Neuronal stem cell (in vitro differentiated cells): ENCODE measurements around the gene MAPK1.
"Not testable (repeated sequence)": the region's sequence is repeated elsewhere in the genome, so short reads cannot be mapped to it uniquely, and the experiment has no call there.

Experiments used
- DNase-seq: peaks from one replicate; pipeline ENCODE4 v3.0.0-alpha.2; 2013; ENCODE audit warnings: low spot score
- H2AFZ ChIP-seq: one replicate; pipeline ENCODE4 v1.6.1; 2013; ENCODE audit warnings: mild to moderate bottlenecking, low read length, inconsistent platforms
- H2AK5ac ChIP-seq: 2 replicates; pipeline ENCODE4 v1.6.1; 2013; ENCODE audit warnings: low read depth, mild to moderate bottlenecking, inconsistent platforms, low read length, moderate library complexity, mixed read lengths
- H2BK120ac ChIP-seq: 2 replicates; pipeline ENCODE4 v1.6.1; 2013; ENCODE audit warnings: low read depth, mild to moderate bottlenecking, inconsistent platforms, low read length, moderate library complexity, mixed read lengths
- H2BK12ac ChIP-seq: one replicate; pipeline ENCODE4 v1.6.1; 2013; ENCODE audit warnings: low read length, inconsistent platforms
- H2BK15ac ChIP-seq: 2 replicates; pipeline ENCODE4 v1.6.1; 2013; ENCODE audit warnings: mild to moderate bottlenecking, low read length, inconsistent platforms, mixed read lengths
- H2BK5ac ChIP-seq: one replicate; pipeline ENCODE4 v1.6.1; 2013; ENCODE audit warnings: inconsistent platforms, mild to moderate bottlenecking, low read length, moderate library complexity
- H3K14ac ChIP-seq: one replicate; pipeline ENCODE4 v1.6.1; 2013; ENCODE audit warnings: low read length, inconsistent platforms
- H3K18ac ChIP-seq: 2 replicates; pipeline ENCODE4 v1.6.1; 2013; ENCODE audit warnings: low read length, inconsistent platforms
- H3K23ac ChIP-seq: 2 replicates; pipeline ENCODE4 v1.6.1; 2013; ENCODE audit warnings: low read depth, mild to moderate bottlenecking, mixed read lengths, low read length, inconsistent platforms; ENCODE audit not compliant: poor library complexity
- H3K27ac ChIP-seq: replicated peaks from 3 replicates; pipeline ENCODE4 v1.5.1; 2013; ENCODE audit warnings: low read length, inconsistent platforms
- H3K27me3 ChIP-seq, 3 experiments: 2 replicates each; pipeline ENCODE4 v1.6.1; 2013; ENCODE audit warnings: low read length in 3 of 3, mild to moderate bottlenecking in 2 of 3, inconsistent platforms in 1 of 3, low read depth in 1 of 3, mixed read lengths in 1 of 3, moderate library complexity in 1 of 3; ENCODE audit not compliant: control insufficient read depth in 3 of 3, insufficient read depth in 3 of 3
- H3K36me3 ChIP-seq, 2 donors: replicated peaks in 1 of 2; 2 replicates each; pipeline ENCODE4 v1.6.1; 2013; ENCODE audit warnings: low read length in 2 of 2; ENCODE audit not compliant: control insufficient read depth in 2 of 2, insufficient read depth in 2 of 2
- H3K4ac ChIP-seq: 2 replicates; pipeline ENCODE4 v1.6.1; 2013; ENCODE audit warnings: inconsistent platforms, mild to moderate bottlenecking, low read length, moderate library complexity
- H3K4me1 ChIP-seq, 2 donors: 1 replicate in 1 of 2; 2 replicates in 1 of 2; pipeline ENCODE4 v1.6.1; 2013; ENCODE audit warnings: low read length in 2 of 2, low read depth in 1 of 2; ENCODE audit not compliant: control insufficient read depth in 2 of 2, insufficient read depth in 1 of 2
- H3K4me2 ChIP-seq: one replicate; pipeline ENCODE4 v1.6.1; 2013; ENCODE audit warnings: mild to moderate bottlenecking, low read length, inconsistent platforms; ENCODE audit not compliant: insufficient read depth, poor library complexity, severe bottlenecking
- H3K4me3 ChIP-seq, 2 donors: 2 replicates each; pipeline ENCODE4 v1.5.1; 2013; ENCODE audit warnings: low read length in 2 of 2, mild to moderate bottlenecking in 2 of 2, inconsistent platforms in 1 of 2, moderate library complexity in 1 of 2
- H3K79me1 ChIP-seq: one replicate; pipeline ENCODE4 v1.6.1; 2013; ENCODE audit warnings: low read depth, mild to moderate bottlenecking, inconsistent platforms, low read length, moderate library complexity
- H3K9ac ChIP-seq: one replicate; pipeline ENCODE4 v1.6.1; 2013; ENCODE audit warnings: mild to moderate bottlenecking, low read depth, low read length, inconsistent platforms; ENCODE audit not compliant: poor library complexity
- H3K9me3 ChIP-seq, 2 donors: replicated peaks in 1 of 2; 2 replicates each; pipeline versions ENCODE3 to v1.6.1; 2013; ENCODE audit warnings: low read length in 2 of 2, mild to moderate bottlenecking in 2 of 2, inconsistent platforms in 1 of 2, low read depth in 1 of 2, mixed read lengths in 1 of 2, moderate library complexity in 1 of 2; ENCODE audit not compliant: control insufficient read depth in 2 of 2, insufficient read depth in 1 of 2
- H4K8ac ChIP-seq: one replicate; pipeline ENCODE4 v1.6.1; 2013; ENCODE audit warnings: low read depth, mild to moderate bottlenecking, inconsistent platforms, low read length, moderate library complexity
- H4K91ac ChIP-seq: one replicate; pipeline ENCODE4 v1.6.1; 2013; ENCODE audit warnings: low read length, low read depth, mild to moderate bottlenecking, inconsistent platforms; ENCODE audit not compliant: poor library complexity
- whole genome bisulfite sequencing, 2 donors: extraction: QIAGEN DNeasy Blood & Tissue Kit; methylation state at CpG; one replicate each; pipeline ENCODE4 v1.1.7; 2013; ENCODE audit warnings: missing lambda C conversion rate in 2 of 2, mixed read lengths in 1 of 2; ENCODE audit not compliant: insufficient read length in 2 of 2, insufficient replicate concordance in 1 of 2; ENCODE audit errors: extremely low coverage in 2 of 2; 5-methylcytosine and 5-hydroxymethylcytosine counted together

MAPK1 gene

GRCh38 chr22:21718499-21718898 is 148.9 kb downstream of the MAPK1 start:
- H3K4me3 ChIP-seq: no peak overlapping the region
- H3K23ac ChIP-seq: no peak overlapping the region
- peaks cover 0 to 12% of the 10 kb centered on the region in 2 donors for H3K36me3 ChIP-seq
- H4K8ac ChIP-seq: no peak overlapping the region
- no peak overlapping the region for H3K14ac ChIP-seq
- no peaks in the 10 kb centered on the region for H3K9me3 ChIP-seq
- H2BK5ac ChIP-seq: no peak overlapping the region
- H3K4ac ChIP-seq: no peak overlapping the region
- H3K27ac ChIP-seq: no peak overlapping the region
- H2BK12ac ChIP-seq: no peak overlapping the region
- WGBS, 2 donors: no CpG with 5 or more reads among the region's 4 CpGs
- H2BK15ac ChIP-seq: no peak overlapping the region
- no peak overlapping the region for H3K4me2 ChIP-seq
- H2AK5ac ChIP-seq: no peak overlapping the region
- H3K27me3 ChIP-seq: no peaks in the 10 kb centered on the region
- no peaks in the 10 kb centered on the region for H3K4me1 ChIP-seq
- H3K79me1 ChIP-seq: peaks cover 6% of the 10 kb centered on the region
- no peak overlapping the region for H3K9ac ChIP-seq
- no peak overlapping the region for H4K91ac ChIP-seq
- DNase-seq: no peak
- no peak overlapping the region for H2BK120ac ChIP-seq
- H3K18ac ChIP-seq: no peak overlapping the region
- no peak overlapping the region for H2AFZ ChIP-seq

DNA sequence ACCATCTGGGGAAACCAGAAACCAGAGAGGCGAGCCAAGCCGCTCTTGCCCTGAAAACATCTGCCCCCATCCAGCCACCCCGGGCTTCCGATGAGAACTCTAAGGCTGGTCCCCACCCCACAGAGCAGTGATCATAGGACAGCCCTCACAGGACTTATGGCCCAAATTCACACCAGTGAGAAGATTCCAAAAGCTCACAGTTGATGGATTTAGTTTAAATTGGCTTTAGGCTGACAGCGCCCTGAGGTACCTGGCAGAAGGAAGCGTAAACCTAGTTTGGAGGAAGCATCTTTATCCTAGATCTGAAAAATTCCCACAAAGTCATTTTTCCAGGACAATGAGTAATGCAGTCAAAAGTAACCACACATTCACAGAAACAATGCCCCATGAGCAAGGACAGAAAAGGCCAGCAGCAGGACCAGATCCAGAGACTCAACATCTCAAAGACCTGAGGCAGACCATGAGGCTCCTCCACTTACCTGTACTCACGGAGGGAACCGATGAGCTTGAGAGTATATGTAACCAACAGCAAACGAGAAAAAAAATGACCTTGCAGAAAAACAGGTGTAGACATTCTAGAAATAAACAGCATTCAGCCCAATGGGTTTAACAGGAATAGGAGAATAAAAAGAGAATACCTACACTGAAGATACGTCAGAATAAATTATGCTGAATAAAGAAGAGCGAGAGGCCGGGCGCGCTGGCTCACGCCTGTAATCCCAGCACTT is 150.9 kb downstream of the MAPK1 start:
- not testable (repeated sequence) for H3K14ac ChIP-seq, H2BK5ac ChIP-seq, H3K4me2 ChIP-seq, H3K4me3 ChIP-seq, H3K9ac ChIP-seq, H2AK5ac ChIP-seq, H3K4ac ChIP-seq, H3K27ac ChIP-seq, H2BK120ac ChIP-seq, H3K9me3 ChIP-seq, H3K27me3 ChIP-seq, H2AFZ ChIP-seq, H3K4me1 ChIP-seq, H2BK15ac ChIP-seq, H3K23ac ChIP-seq, H3K79me1 ChIP-seq, H3K18ac ChIP-seq, H4K8ac ChIP-seq, H4K91ac ChIP-seq, DNase-seq, H2BK12ac ChIP-seq
- WGBS, 2 donors: no CpG with 5 or more reads among the region's 15 CpGs
- H3K36me3 ChIP-seq: peaks cover 0 to 12% of the 10 kb centered on the region in 2 donors

GRCh38 chr22:21714786-21715185 is 152.7 kb downstream of the MAPK1 start:
- H3K9ac ChIP-seq: no peak overlapping the region
- H3K79me1 ChIP-seq: peaks cover 5% of the 10 kb centered on the region
- H2BK120ac ChIP-seq: no peak overlapping the region
- DNase-seq: no peak
- H4K91ac ChIP-seq: no peak overlapping the region
- H3K4ac ChIP-seq: no peak overlapping the region
- no peaks in the 10 kb centered on the region for H3K9me3 ChIP-seq
- H3K36me3 ChIP-seq: peaks cover 8 to 26% of the 10 kb centered on the region in 2 donors
- H2BK5ac ChIP-seq: peak overlapping the region; percentile 87
- H3K4me1 ChIP-seq: peaks cover 0 to 1% of the 10 kb centered on the region in 2 donors
- H4K8ac ChIP-seq: no peak overlapping the region
- H3K27me3 ChIP-seq: no peaks in the 10 kb centered on the region
- no peak overlapping the region for H3K18ac ChIP-seq
- H3K4me2 ChIP-seq: peak overlapping the region; percentile 11
- no peak overlapping the region for H2BK15ac ChIP-seq
- no CpG with 5 or more reads among the region's 3 CpGs for WGBS, 2 donors
- no peak overlapping the region for H3K27ac ChIP-seq
- H2BK12ac ChIP-seq: no peak overlapping the region
- no peak overlapping the region for H3K4me3 ChIP-seq
- peak overlapping the region; percentile 99 for H3K23ac ChIP-seq
- H2AFZ ChIP-seq: no peak overlapping the region
- H3K14ac ChIP-seq: no peak overlapping the region
- H2AK5ac ChIP-seq: no peak overlapping the region

DNA sequence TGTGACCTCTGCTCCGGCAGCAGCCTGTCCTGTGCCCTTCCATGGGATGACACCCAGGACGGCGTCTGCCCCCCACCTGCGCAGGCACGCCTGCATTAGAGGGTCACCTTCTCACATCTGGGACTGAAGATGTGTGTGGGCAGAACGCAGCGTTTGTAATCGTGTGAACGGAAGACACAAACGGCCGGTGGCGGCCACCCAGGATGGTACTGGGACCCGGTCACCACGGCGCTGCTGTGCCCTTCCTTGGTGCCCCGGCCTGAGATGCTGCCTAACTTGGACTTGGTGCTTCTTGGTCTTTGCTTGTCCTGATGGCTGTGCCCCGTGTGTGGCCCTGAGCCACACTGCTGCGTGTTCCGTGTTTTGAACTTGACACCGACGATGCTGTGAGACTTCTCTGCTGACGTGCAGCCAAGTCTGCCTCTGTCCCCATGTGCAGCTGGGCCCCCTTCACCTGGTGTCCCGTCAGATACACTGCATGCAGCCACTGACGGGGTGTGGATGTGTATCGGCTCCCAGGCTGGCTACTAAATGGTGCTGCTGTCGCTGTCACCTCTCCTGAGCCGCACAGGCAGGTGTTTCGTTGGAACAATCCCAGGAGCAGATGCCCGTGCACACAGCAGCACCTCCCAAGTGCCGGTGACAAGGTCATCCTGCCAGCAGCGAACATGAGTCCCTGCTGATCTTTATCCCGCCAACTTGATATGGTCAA is 153.2 kb downstream of the MAPK1 start:
- H2BK5ac ChIP-seq: peak overlapping the region; percentile 87
- H3K9ac ChIP-seq: peak overlapping the region; percentile 36
- peak overlapping the region; percentile 54 for H3K4ac ChIP-seq
- H4K8ac ChIP-seq: no peak overlapping the region
- peak overlapping the region; percentile 75 for H3K14ac ChIP-seq
- no CpG with 5 or more reads among the region's 32 CpGs for WGBS, 2 donors
- no peaks in the 10 kb centered on the region for H3K9me3 ChIP-seq
- peak overlapping the region; percentile 21 for H2AK5ac ChIP-seq
- peak overlapping the region in 1 of 2 donors; percentile 51 for H3K4me3 ChIP-seq
- H3K79me1 ChIP-seq: peaks cover 5% of the 10 kb centered on the region
- peaks cover 0 to 1% of the 10 kb centered on the region in 2 donors for H3K4me1 ChIP-seq
- no peak overlapping the region for H4K91ac ChIP-seq
- H3K36me3 ChIP-seq: peaks cover 12 to 31% of the 10 kb centered on the region in 2 donors
- H2AFZ ChIP-seq: no peak overlapping the region
- no peak for DNase-seq
- H3K23ac ChIP-seq: peak overlapping the region; percentile 99
- H3K27ac ChIP-seq: no peak overlapping the region
- H2BK120ac ChIP-seq: no peak overlapping the region
- no peak overlapping the region for H3K4me2 ChIP-seq
- no peak overlapping the region for H3K18ac ChIP-seq
- no peak overlapping the region for H2BK12ac ChIP-seq
- no peaks in the 10 kb centered on the region for H3K27me3 ChIP-seq
- no peak overlapping the region for H2BK15ac ChIP-seq
